PC-9 (cell line): ENCODE results near the gene TMEM134. TPM values are rescaled to one million over a fixed set of nuclear protein-coding genes. Genes with fewer than 3 reads are reported as not detected.

ENCODE experiments used
- BruUV-seq: library from RNA; stranded (reverse); fragments of 400-500 nt; replicated peaks from 2 replicates; lab custom pipeline; 2021; lab: Mats Ljungman, UMichigan
- CTCF ChIA-PET: fragments of 300-600 bp; sonication (Branson Sonifier 250); formaldehyde crosslinking; loops from one replicate; lab custom pipeline; 2022; ENCODE audit warnings: antibody characterized with exemption; lab: Charles Lee
- POLR2A ChIA-PET: fragments of 300-600 bp; sonication (Branson Sonifier 250); formaldehyde crosslinking; loops from one replicate; lab custom pipeline; 2022; ENCODE audit warnings: antibody characterized with exemption; ENCODE audit not compliant: unreplicated experiment; lab: Charles Lee
- DNase-seq, 2 experiments: peaks; one replicate each; pipeline versions ENCODE4 v3.0.0 to v3.0.0-alpha.2; 2015 to 2022; ENCODE audit warnings: mixed read lengths in 1 of 2
- H2AFZ ChIP-seq: fragments of 200-600 bp; sonication (generic); 2 replicates; pipeline ENCODE4 v1.8.1; 2017; ENCODE audit warnings: antibody characterized with exemption
- H3F3A ChIP-seq: fragments of 200-600 bp; sonication (generic); 2 replicates; pipeline ENCODE4 v1.8.1; 2017; ENCODE audit warnings: antibody characterized with exemption, mild to moderate bottlenecking, low read depth; ENCODE audit not compliant: insufficient read depth
- H3K27ac ChIP-seq: fragments of 200-600 bp; sonication (generic); 2 replicates; pipeline ENCODE4 v1.6.1; 2016; ENCODE audit warnings: mixed run types
- H3K27me3 ChIP-seq: fragments of 200-600 bp; sonication (generic); 2 replicates; pipeline ENCODE4 v1.6.1; 2016; ENCODE audit warnings: low read depth, mixed run types; ENCODE audit not compliant: insufficient read depth
- H3K36me3 ChIP-seq: fragments of 200-600 bp; sonication (generic); 2 replicates; pipeline ENCODE4 v1.6.1; 2016; ENCODE audit warnings: low read depth, mixed run types
- H3K4me1 ChIP-seq: fragments of 200-600 bp; sonication (generic); replicated peaks from 2 replicates; pipeline ENCODE4 v1.6.1; 2016; ENCODE audit warnings: mixed run types; ENCODE audit not compliant: insufficient read depth
- H3K4me2 ChIP-seq: fragments of 200-600 bp; sonication (generic); 2 replicates; pipeline ENCODE4 v1.6.1; 2017; ENCODE audit warnings: mixed run types
- H3K4me3 ChIP-seq: fragments of 200-600 bp; sonication (generic); 2 replicates; pipeline ENCODE4 v1.6.1; 2016; ENCODE audit warnings: mixed run types
- H3K79me2 ChIP-seq: fragments of 200-600 bp; sonication (generic); 2 replicates; pipeline ENCODE4 v1.6.1; 2017; ENCODE audit warnings: low read depth, mixed run types
- H3K9me2 ChIP-seq: fragments of 200-600 bp; sonication (generic); 2 replicates; pipeline ENCODE4 v1.8.1; 2017; ENCODE audit warnings: mild to moderate bottlenecking; ENCODE audit not compliant: insufficient read depth
- H3K9me3 ChIP-seq: fragments of 200-600 bp; sonication (generic); 2 replicates; pipeline ENCODE4 v1.8.1; 2016; ENCODE audit warnings: low read depth; ENCODE audit not compliant: insufficient read depth
- H4K20me1 ChIP-seq: fragments of 200-600 bp; sonication (generic); 2 replicates; pipeline ENCODE4 v1.8.1; 2017; ENCODE audit not compliant: insufficient read depth
- CTCF ChIP-seq: fragments of 200-600 bp; sonication (generic); conservative IDR thresholded peaks from 2 replicates; pipeline ENCODE4 v1.6.1; 2017; ENCODE audit warnings: mixed run types, antibody characterized with exemption, mild to moderate bottlenecking, moderate library complexity
- EZH2 ChIP-seq: fragments of 200-600 bp; sonication (generic); IDR thresholded peaks from 2 replicates; pipeline ENCODE4 v1.8.0; 2017; ENCODE audit warnings: antibody characterized with exemption, low read depth
- intact Hi-C: fragments of 100-400 bp; cut with micrococcal nuclease; formaldehyde crosslinking; loops from one replicate; pipeline ENCODE4 v1.10.0; 2022; ENCODE audit not compliant: unreplicated experiment
- total RNA-seq: library from RNA; stranded (reverse); gene quantifications from 2 replicates; pipeline ENCODE4 v1.2.3, GENCODE V29; 2021

Gene TMEM134
- total RNA-seq, 1 experiment from 2014 or later: 85.7 TPM

- CTCF ChIA-PET: no interaction called here
- H3K4me2 ChIP-seq: no peak overlapping the region
- POLR2A ChIA-PET: no interaction called here
- H3K27ac ChIP-seq: no peak overlapping the region
- peak in 1 of 2 experiments; percentile 47 for DNase-seq
- peaks cover 6% of the 10 kb centered on the region; the same call in 1 of the 2 replicates for H4K20me1 ChIP-seq
- peaks cover 3% of the 10 kb centered on the region for H3K79me2 ChIP-seq
- BruUV-seq: no TSS peak
- H3K36me3 ChIP-seq: no peaks in the 10 kb centered on the region; the same call in 1 of the 2 replicates
- no peaks in the 10 kb centered on the region for H3K27me3 ChIP-seq
- 0 out of 2 replicates have a peak, but pooled peaks cover 8% of the 10 kb centered on the region for H3K4me1 ChIP-seq
- TF ChIP-seq CTCF: no peak
- no peak for TF ChIP-seq EZH2
- H2AFZ ChIP-seq: no peak overlapping the region
- no peak overlapping the region for H3K4me3 ChIP-seq
- peaks cover 33% of the 10 kb centered on the region for H3F3A ChIP-seq
- H3K9me3 ChIP-seq: no peaks in the 10 kb centered on the region
- no peaks in the 10 kb centered on the region for H3K9me2 ChIP-seq
- intact Hi-C loops: no loop called here
These were observed 33.9 kb downstream of the TMEM134 start for GRCh38 chr11:67435031-67435726.

GRCh38 chr11:67434395-67434881 lies 34.6 kb downstream of the TMEM134 start:
- intact Hi-C loops: no loop called here
- Histone ChIP-seq H3K27me3 (no peaks in the 10 kb centered on the region), H2AFZ (no peak overlapping the region), H3K27ac (no peak overlapping the region), H3K9me2 (no peaks in the 10 kb centered on the region), H3K4me1 (peaks cover 11% of the 10 kb centered on the region), H4K20me1 (peaks cover 6% of the 10 kb centered on the region; the same call in 1 of the 2 replicates), H3K79me2 (peaks cover 10% of the 10 kb centered on the region), H3K9me3 (no peaks in the 10 kb centered on the region), H3K36me3 (no peaks in the 10 kb centered on the region; the same call in 1 of the 2 replicates), H3K4me3 (no peak overlapping the region), H3F3A (peaks cover 28% of the 10 kb centered on the region), H3K4me2 (no peak overlapping the region)
- DNase-seq: no peak
- BruUV-seq: no TSS peak
- POLR2A ChIA-PET: no interaction called here
- CTCF ChIA-PET: no interaction called here
- TF ChIP-seq EZH2 (no peak), CTCF (no peak)

- BruUV-seq: no TSS peak
- Histone ChIP-seq H3K27ac (no peak overlapping the region), H3K4me3 (no peak overlapping the region), H3F3A (peaks cover 24% of the 10 kb centered on the region; the same call in 1 of the 2 replicates), H3K9me2 (no peaks in the 10 kb centered on the region), H3K4me2 (no peak overlapping the region), H3K79me2 (peaks cover 17% of the 10 kb centered on the region), H3K4me1 (peaks cover 17% of the 10 kb centered on the region), H2AFZ (no peak overlapping the region), H4K20me1 (peaks cover 1% of the 10 kb centered on the region; the same call in 1 of the 2 replicates), H3K27me3 (no peaks in the 10 kb centered on the region), H3K36me3 (no peaks in the 10 kb centered on the region), H3K9me3 (no peaks in the 10 kb centered on the region)
- POLR2A ChIA-PET: interaction anchor here (0.7 kb wide), 1 partner anchor 818 kb away, joined by 3 read pairs; no protein-coding TSS in a partner anchor
- CTCF ChIA-PET: no interaction called here
- intact Hi-C loops: no loop called here
- DNase-seq: peak; percentile 62 to 91
- TF ChIP-seq EZH2: no peak
- no peak for TF ChIP-seq CTCF
These were observed 35.3 kb downstream of the TMEM134 start for GRCh38 chr11:67433536-67434394.
